VCaP (cell line): ENCODE data around the gene STN1.
A peak's percentile ranks its signal among the peaks of the same experiment; 100 is the strongest.

Experiments used
- H3K27ac ChIP-seq: fragments of 450-650 bp; 2 replicates; pipeline ENCODE4 v1.5.1; 2017
- CTCF ChIP-seq: fragments of 450-650 bp; conservative IDR thresholded peaks from 2 replicates; pipeline ENCODE4 v1.5.1; 2017; ENCODE audit warnings: mild to moderate bottlenecking, moderate library complexity

Gene STN1

DNA sequence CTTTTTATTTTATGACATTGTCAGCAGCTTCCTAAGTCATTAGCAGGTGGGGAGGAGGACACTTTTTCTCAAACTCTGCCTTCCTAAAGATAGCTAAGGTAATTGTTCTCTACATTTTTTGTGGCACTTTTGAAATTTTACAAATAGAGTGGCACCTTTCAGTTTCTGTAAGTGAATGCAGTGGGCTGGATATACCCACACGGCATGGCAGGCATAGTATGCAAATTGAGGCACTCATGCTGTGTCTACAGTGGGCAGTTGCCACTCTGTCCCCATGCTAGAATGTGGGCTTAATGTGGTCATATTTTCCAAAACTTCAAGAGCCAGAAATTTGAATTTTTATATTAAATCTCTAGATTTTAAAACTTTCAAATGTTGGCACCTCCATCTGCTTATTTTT, 49.8 kb downstream of the STN1 start:
- no peak overlapping the region for H3K27ac ChIP-seq
- TF ChIP-seq CTCF: no peak

DNA sequence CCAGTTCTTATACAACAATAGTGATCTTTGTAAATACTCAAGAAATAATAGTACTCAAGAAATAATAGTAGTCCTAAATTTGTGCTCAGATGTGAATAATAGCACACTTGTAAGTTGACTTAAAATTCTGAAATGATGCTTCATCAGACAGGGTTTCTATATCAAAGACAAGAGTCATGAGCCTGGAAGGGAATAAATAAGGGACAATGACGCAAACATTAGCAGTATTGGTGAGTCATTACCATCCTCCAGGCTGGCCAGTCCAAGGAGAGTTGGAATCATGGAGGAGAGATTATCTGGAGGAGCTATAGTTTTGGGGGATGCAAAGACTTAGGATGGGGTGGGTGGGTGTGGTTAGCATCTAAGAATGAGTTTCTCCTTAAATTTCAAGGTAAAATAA, 56.5 kb downstream of the STN1 start:
- H3K27ac ChIP-seq: no peak overlapping the region
- TF ChIP-seq CTCF: no peak

GRCh38 chr10:103859161-103860086, 58.6 kb downstream of the STN1 start:
- TF ChIP-seq CTCF: peak; percentile 78
- no peak overlapping the region for H3K27ac ChIP-seq

DNA sequence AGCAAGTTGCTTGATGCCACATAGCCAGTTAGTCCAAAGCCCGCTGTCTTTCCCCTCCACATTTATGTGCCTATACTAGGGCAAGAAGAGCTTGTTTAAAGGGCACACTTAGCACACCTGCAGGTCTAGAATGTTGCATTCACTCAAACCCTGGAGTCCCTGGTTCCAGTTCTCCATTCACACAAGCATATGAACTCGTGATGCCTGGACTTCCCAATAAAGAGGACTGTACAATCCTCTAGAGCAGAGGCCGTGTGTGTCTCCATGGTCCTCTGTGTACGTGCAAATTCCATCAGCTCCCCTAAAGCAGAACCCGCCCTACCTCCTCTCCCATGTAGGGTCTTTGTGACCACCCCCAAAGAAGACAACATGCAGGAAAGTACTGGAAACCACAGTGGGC, 59.6 kb downstream of the STN1 start:
- no peak overlapping the region for H3K27ac ChIP-seq
- no peak for TF ChIP-seq CTCF

- TF ChIP-seq CTCF: no peak
- no peak overlapping the region for H3K27ac ChIP-seq
These were observed 61.2 kb downstream of the STN1 start for GRCh38 chr10:103856797-103857170.

DNA sequence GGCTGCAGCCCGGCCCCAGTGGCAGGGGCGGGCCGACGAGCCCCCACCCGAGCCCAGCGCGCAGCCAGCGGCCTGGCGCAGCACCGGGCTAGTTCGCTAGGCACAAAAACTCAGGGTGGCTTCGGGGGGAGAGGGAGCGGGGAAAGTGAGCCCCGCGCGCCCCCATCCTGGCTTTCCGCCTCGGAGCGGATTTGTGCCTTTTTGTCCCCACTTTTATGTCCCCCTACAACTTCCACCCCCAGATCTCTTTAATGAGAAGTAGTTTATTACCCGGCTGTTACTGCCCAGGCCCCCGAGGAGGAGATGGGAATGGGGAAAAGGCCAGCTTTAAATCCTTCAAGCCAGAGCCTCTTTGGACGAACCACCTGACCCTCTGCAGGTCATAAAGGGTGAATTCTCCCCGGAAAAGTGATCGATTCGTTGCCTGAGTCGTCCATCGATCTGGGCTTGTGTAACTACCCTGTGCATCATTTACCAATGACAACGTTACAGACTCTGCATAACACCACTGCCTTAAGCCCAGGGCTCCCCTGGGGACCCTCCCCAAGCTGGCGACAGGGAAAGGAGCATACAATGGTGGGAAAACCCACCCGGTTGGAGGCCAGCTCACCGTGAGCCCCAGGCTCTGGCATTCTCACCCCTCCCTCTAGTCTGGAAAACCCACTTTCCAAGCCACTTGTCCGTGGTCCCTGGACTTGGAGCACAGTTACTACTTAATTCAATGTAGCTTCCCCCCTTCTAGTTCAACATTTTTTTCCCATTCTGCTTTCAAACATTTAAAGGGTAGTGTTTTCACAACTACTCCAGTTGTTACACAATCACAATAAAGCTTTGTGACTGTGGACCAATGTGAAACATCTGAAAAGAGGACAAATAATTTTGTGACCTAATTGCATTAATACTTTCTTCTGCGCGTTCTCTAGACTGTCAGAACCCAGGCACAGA, 61.9 kb downstream of the STN1 start:
- no peak for TF ChIP-seq CTCF
- H3K27ac ChIP-seq: peak overlapping the region; percentile 74; the same call in 1 of the 2 replicates

- peak within 1 kb of the TSS; percentile 74 for H3K27ac ChIP-seq
- TF ChIP-seq CTCF: peak; percentile 57
These were observed 62.6 kb downstream of the STN1 start, which contains the start of gene SH3PXD2A for GRCh38 chr10:103855424-103855823. SH3PXD2A (minus strand) TSS chr10:103855576; CDS start chr10:103855266, 310 bp downstream.
